HepG2 (cell line): ENCODE measurements around the gene C5orf24.

Experiments used
- FOXA1 ChIP-seq, 2 experiments: fragments of 450-650 bp in 1 of 2; sonication (generic) in 1 of 2; formaldehyde crosslinking in 1 of 2; IDR thresholded peaks; 2 replicates each; pipeline versions ENCODE4 v1.4.0 to v1.6.1; 2016 to 2020; ENCODE audit warnings: missing genetic modification reagents in 1 of 2
- TBP ChIP-seq: sonication (generic); formaldehyde crosslinking; IDR thresholded peaks from 2 replicates; pipeline ENCODE4 v1.5.0; 2020; ENCODE audit warnings: missing genetic modification reagents
- U2AF1 ChIP-seq: fragments of 200-400 bp; formaldehyde crosslinking; optimal IDR thresholded peaks from 2 replicates; pipeline ENCODE3; 2017; ENCODE audit warnings: mild to moderate bottlenecking, low read depth, low read length
- ZNF253 ChIP-seq: sonication (generic); formaldehyde crosslinking; IDR thresholded peaks from 2 replicates; pipeline ENCODE4 v1.8.0; 2022; ENCODE audit warnings: mild to moderate bottlenecking, missing genetic modification reagents, borderline replicate concordance
- TF ChIP-seq, protein P1 (sequence below): sonication (generic); formaldehyde crosslinking; IDR thresholded peaks from 2 replicates; pipeline ENCODE4 v1.4.0; 2020; ENCODE audit warnings: mild to moderate bottlenecking, missing genetic modification reagents

DNA sequence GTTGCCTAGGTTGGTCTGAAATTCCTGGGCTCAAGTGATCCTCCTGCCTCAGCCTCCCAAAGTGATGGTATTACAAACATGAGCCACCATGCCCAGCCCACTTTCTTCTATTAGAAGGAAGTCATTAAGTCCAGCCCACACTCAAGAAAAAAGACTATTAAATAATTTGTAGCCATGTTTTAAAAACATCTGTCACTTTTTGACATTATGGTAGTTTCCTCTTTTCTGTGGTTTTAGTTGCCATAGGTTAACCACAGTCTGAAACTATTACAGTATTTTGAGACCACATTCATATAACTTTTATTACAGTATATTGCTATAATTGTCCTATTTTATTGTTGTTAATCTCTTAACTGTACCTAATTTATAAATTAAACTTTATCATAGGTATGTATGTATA, 31.9 kb upstream of the C5orf24 start:
- TF ChIP-seq U2AF1 (no peak), TBP (CRISPR knock-in tag) (no peak), ZNF253 (no peak), FOXA1 (IDR thresholded peaks at IDR 0.05) (no peak), FOXA1 (CRISPR knock-in tag; IDR thresholded peaks at IDR 0.05) (no peak)
- TF ChIP-seq, protein P1, sequence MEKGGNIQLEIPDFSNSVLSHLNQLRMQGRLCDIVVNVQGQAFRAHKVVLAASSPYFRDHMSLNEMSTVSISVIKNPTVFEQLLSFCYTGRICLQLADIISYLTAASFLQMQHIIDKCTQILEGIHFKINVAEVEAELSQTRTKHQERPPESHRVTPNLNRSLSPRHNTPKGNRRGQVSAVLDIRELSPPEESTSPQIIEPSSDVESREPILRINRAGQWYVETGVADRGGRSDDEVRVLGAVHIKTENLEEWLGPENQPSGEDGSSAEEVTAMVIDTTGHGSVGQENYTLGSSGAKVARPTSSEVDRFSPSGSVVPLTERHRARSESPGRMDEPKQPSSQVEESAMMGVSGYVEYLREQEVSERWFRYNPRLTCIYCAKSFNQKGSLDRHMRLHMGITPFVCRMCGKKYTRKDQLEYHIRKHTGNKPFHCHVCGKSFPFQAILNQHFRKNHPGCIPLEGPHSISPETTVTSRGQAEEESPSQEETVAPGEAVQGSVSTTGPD (CRISPR knock-in tag), result no peak
